Transverse colon (tissue), 4 donors: ENCODE data around the gene BLOC1S3. TPM values are rescaled to one million over a fixed set of nuclear protein-coding genes. Genes with fewer than 3 reads are reported as not detected.
A peak's percentile ranks its signal among the peaks of the same experiment; 100 is the strongest.

ENCODE experiments used
- DNase-seq: peaks from one replicate; pipeline ENCODE4 v3.0.0-alpha.2; 2019
- H3K27ac ChIP-seq, 4 donors: fragments of 200-600 bp; sonication (generic); 2 replicates each; pipeline ENCODE4 v1.5.1; 2016 to 2018; ENCODE audit warnings: inconsistent platforms in 4 of 4
- H3K27me3 ChIP-seq: fragments of 200-600 bp; sonication (generic); 2 replicates; pipeline ENCODE4 v1.5.1; 2017; ENCODE audit warnings: inconsistent platforms
- H3K36me3 ChIP-seq, 4 donors: fragments of 200-600 bp; sonication (generic); 2 replicates each; pipeline ENCODE4 v1.5.1; 2017 to 2019; ENCODE audit warnings: inconsistent platforms in 4 of 4
- H3K4me1 ChIP-seq, 4 donors: fragments of 200-600 bp; sonication (generic); 2 replicates each; pipeline ENCODE4 v1.5.1; 2017 to 2020; ENCODE audit warnings: inconsistent platforms in 4 of 4
- H3K4me3 ChIP-seq, 4 donors: fragments of 200-600 bp; sonication (generic); 1 replicate in 1 of 4; 2 replicates in 3 of 4; pipeline versions ENCODE4 v1.5.1 to v1.6.1; 2017 to 2019; ENCODE audit warnings: inconsistent platforms in 4 of 4
- H3K9me3 ChIP-seq, 2 donors: fragments of 200-600 bp; sonication (generic); 2 replicates each; pipeline ENCODE4 v1.5.1; 2017 to 2019; ENCODE audit warnings: inconsistent platforms in 2 of 2
- CTCF ChIP-seq, 5 experiments: fragments of 200-600 bp in 3 of 5; fragments of 450-650 bp in 2 of 5; sonication (generic) in 3 of 5; IDR thresholded peaks; 1 replicate in 2 of 5; 2 replicates in 3 of 5; pipeline ENCODE4 v1.5.1; 2016 to 2017; ENCODE audit warnings: antibody characterized with exemption in 5 of 5, inconsistent platforms in 3 of 5, mild to moderate bottlenecking in 2 of 5, moderate library complexity in 1 of 5
- EP300 ChIP-seq: sonication (generic); formaldehyde crosslinking; IDR thresholded peaks from one replicate; pipeline ENCODE4 v1.6.1; 2017; ENCODE audit warnings: antibody characterized with exemption, low read depth
- POLR2A ChIP-seq: fragments of 450-650 bp; IDR thresholded peaks from one replicate; pipeline ENCODE4 v1.6.1; 2016; ENCODE audit warnings: antibody characterized with exemption, mild to moderate bottlenecking, moderate library complexity
- POLR2AphosphoS5 ChIP-seq, 3 donors: sonication (generic); formaldehyde crosslinking; IDR thresholded peaks; one replicate each; pipeline ENCODE4 v1.6.1; 2016; ENCODE audit warnings: antibody characterized with exemption in 3 of 3
- WGBS, 2 donors: methylation state at CpG; one replicate each; pipeline ENCODE4 v1.1.5; 2018; ENCODE audit warnings: low coverage in 1 of 2; 5-methylcytosine and 5-hydroxymethylcytosine counted together
- in situ Hi-C, 4 donors: fragments of 200-750 bp; cut with MboI; loops; one replicate each; pipeline versions ENCODE4 v1.15.0 to v1.15.1; 2017; ENCODE audit warnings: low sequenced_read_pairs in 3 of 4, low pct_ligation_motif_present in 1 of 4, low pct_unique_long_range_greater_than_20kb in 1 of 4
- intact Hi-C: fragments of 100-400 bp; cut with DNase I; formaldehyde crosslinking; loops from one replicate; pipeline ENCODE4 v1.15.1; 2023; ENCODE audit warnings: low total_unique reads
- total RNA-seq, 4 donors: library from RNA; depleted of rRNA; stranded (reverse); fragments of >200 nt; gene quantifications; one replicate each; pipeline ENCODE4 v1.1.0, GENCODE V29; 2016

BLOC1S3 gene
- total RNA-seq, 4 donors from 2014 or later, result 5.0 to 10.3 (median 9.2) TPM

GRCh38 chr19:45211751-45212381, 33.3 kb downstream of the BLOC1S3 start:
- WGBS, 2 donors, result 40 to 43% methylated on average over 2 to 17 of the region's 17 CpGs
- no peak overlapping the region for H3K27ac ChIP-seq
- in situ Hi-C loops, result no loop called here
- H3K36me3 ChIP-seq, result no peaks in the 10 kb centered on the region
- no peak for DNase-seq
- peaks cover 35% of the 10 kb centered on the region for H3K27me3 ChIP-seq
- no peak overlapping the region for H3K4me3 ChIP-seq
- TF ChIP-seq POLR2A (no peak), EP300 (no peak), POLR2AphosphoS5 (IDR thresholded peaks at IDR 0.05) (no peak), CTCF (IDR thresholded peaks at IDR 0.05) (no peak)
- H3K4me1 ChIP-seq, result peaks cover 0 to 3% (median 0%) of the 10 kb centered on the region in 4 donors
- intact Hi-C loops, result no loop called here
- H3K9me3 ChIP-seq, result no peaks in the 10 kb centered on the region

- peak overlapping the region in 1 of 4 donors; percentile 4 for H3K27ac ChIP-seq
- intact Hi-C loops, result no loop called here
- TF ChIP-seq POLR2AphosphoS5 (IDR thresholded peaks at IDR 0.05) (no peak), EP300 (no peak), CTCF (IDR thresholded peaks at IDR 0.05) (no peak), POLR2A (no peak)
- no peak overlapping the region for H3K4me3 ChIP-seq
- H3K9me3 ChIP-seq, result no peaks in the 10 kb centered on the region
- 78% methylated on average over 23 of the region's 23 CpGs; no CpG with 5 or more reads in 1 of the 2 donors for WGBS, 2 donors
- H3K27me3 ChIP-seq, result peaks cover 47% of the 10 kb centered on the region
- in situ Hi-C loops, result no loop called here
- H3K36me3 ChIP-seq, result no peaks in the 10 kb centered on the region
- H3K4me1 ChIP-seq, result peaks cover 0 to 3% (median 0%) of the 10 kb centered on the region in 4 donors
- no peak for DNase-seq
Measured at GRCh38 chr19:45213031-45213430, 34.4 kb downstream of the BLOC1S3 start.

DNA sequence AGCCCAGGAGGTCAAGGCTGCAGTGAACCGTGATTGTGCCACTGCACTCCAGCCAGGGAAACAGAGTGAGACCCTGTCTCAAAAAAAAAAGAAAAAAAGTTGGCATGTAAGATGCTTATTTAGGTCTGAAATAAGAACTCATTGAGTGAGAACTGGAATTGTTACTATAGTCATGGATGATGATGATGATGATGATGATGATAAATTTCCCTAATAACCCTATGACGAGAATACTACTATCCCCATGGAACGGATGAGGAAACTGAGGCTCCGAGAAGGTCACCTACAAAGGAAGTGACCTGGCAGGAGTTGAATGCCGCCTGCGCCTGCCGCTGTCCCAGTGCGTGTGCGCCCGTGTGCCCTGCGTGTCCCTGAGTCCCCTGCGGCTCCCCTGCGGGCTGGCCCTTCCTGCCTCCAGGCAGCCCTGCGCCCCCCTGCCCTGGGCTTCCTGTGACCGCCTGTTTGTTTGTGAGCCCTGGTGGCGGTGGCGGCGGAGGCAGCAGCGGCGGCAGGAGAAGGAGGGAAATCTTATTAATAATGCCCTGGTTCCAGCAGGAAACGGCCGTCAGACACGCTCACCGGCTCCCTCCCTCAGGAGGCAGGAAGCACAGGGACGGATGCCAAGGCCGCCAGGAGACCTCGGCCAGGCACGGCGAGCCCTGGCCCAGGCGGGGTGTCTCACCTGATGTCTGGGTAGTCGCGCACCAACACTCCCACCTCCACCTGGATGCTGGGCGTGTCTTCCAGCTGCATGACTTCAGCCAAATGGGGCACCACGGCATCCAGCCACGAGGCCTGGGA, 37.0 kb downstream of the BLOC1S3 start:
- Histone ChIP-seq H3K27me3 (peaks cover 72% of the 10 kb centered on the region), H3K4me1 (peaks cover 0 to 3% (median 0%) of the 10 kb centered on the region in 4 donors), H3K27ac (no peak overlapping the region), H3K36me3 (no peaks in the 10 kb centered on the region), H3K9me3 (no peaks in the 10 kb centered on the region), H3K4me3 (no peak overlapping the region)
- TF ChIP-seq POLR2AphosphoS5 (IDR thresholded peaks at IDR 0.05), result no peak
- intact Hi-C loops, result no loop called here
- DNase-seq, result no peak
- WGBS, 2 donors, result 10 to 48% methylated on average over 2 to 30 of the region's 35 CpGs
- in situ Hi-C loops, result no loop called here

DNA sequence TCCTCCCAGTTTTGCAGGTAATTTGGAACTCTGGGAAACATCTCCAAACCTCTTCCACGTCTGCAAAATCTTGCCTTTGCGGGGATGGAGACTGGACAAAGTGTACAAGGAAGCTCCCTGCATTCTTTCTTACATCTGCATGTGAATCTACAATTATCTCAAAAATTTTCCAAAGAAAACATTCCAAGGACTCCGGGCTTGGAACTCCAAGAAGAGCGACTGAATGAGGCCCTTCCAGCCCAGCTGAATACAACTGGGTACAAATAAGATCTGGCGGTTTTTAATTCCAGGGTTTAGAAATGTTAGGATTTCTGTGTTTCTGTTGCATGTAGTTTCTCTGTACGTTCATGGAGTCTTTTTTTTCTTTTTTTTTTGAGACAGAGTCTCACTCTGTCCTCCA, 38.1 kb downstream of the BLOC1S3 start:
- H3K27me3 ChIP-seq, result peaks cover 80% of the 10 kb centered on the region
- in situ Hi-C loops, result no loop called here

More for the DNA sequence above, 38.1 kb downstream of the BLOC1S3 start:
- peaks cover 0 to 3% (median 0%) of the 10 kb centered on the region in 4 donors for H3K4me1 ChIP-seq
- H3K9me3 ChIP-seq, result no peaks in the 10 kb centered on the region
- no peaks in the 10 kb centered on the region for H3K36me3 ChIP-seq
- H3K4me3 ChIP-seq, result no peak overlapping the region
- H3K27ac ChIP-seq, result no peak overlapping the region
- no peak for TF ChIP-seq CTCF (IDR thresholded peaks at IDR 0.05)
- WGBS, 2 donors, result 67 to 75% methylated on average over 6 of the region's 6 CpGs
- intact Hi-C loops, result no loop called here
- DNase-seq, result no peak
